GM12878 (cell line): ENCODE measurements around the gene USP34. TPM values are rescaled to one million over a fixed set of nuclear protein-coding genes. Genes with fewer than 3 reads are reported as not detected.

Experiments used
- ATAC-seq: fragments of 200-7000 bp; cut with Tn5 transposase; 3 replicates; pipeline ENCODE4 v1.9.1; 2020; ENCODE audit warnings: mild to moderate bottlenecking, moderate library complexity
- BruUV-seq: library from RNA; stranded (reverse); fragments of 400-500 nt; replicated peaks from 2 replicates; lab custom pipeline; 2021; lab: Mats Ljungman, UMichigan
- CTCF ChIA-PET: fragments of 300-600 bp; sonication (Branson Sonifier 250); formaldehyde crosslinking; extraction: SDS; loops from one replicate; lab custom pipeline; 2021; ENCODE audit warnings: inconsistent platforms; lab: Yijun Ruan, JAX
- POLR2A ChIA-PET: fragments of 350-600 bp; formaldehyde crosslinking; extraction: SDS; loops from one replicate; lab custom pipeline; 2021; ENCODE audit warnings: inconsistent platforms; lab: Charles Lee
- RAD21 ChIA-PET: fragments of 300-600 bp; sonication (Branson Sonifier 250); formaldehyde crosslinking; loops from one replicate; lab custom pipeline; 2023; ENCODE audit warnings: antibody characterized with exemption; ENCODE audit not compliant: unreplicated experiment; lab: Charles Lee
- SMC1A ChIA-PET: fragments of 300-600 bp; sonication (Branson Sonifier 250); formaldehyde crosslinking; loops from one replicate; lab custom pipeline; 2023; ENCODE audit not compliant: unreplicated experiment, uncharacterized antibody; lab: Charles Lee
- DNase-seq: peaks from one replicate; pipeline ENCODE4 v3.0.0-alpha.2; 2011; ENCODE audit warnings: low read depth, low spot score
- FAIRE-seq: peaks from 3 replicates; lab custom pipeline; 2011; peaks lifted over from hg19 to GRCh38; lab: Jason Lieb, UNC
- H2AFZ ChIP-seq: 2 replicates; pipeline ENCODE4 v1.6.0; 2011; ENCODE audit warnings: low read depth, low read length, control low read depth; ENCODE audit not compliant: control insufficient read depth
- H3K27ac ChIP-seq: 2 replicates; pipeline ENCODE4 v1.5.1; 2011; ENCODE audit warnings: control low read depth; ENCODE audit not compliant: control insufficient read depth, insufficient read depth
- H3K27me3 ChIP-seq, 2 experiments: replicated peaks in 1 of 2; 2 replicates each; pipeline versions ENCODE4 v1.6.0 to v1.6.1; 2011; ENCODE audit warnings: low read length in 1 of 2; ENCODE audit not compliant: control insufficient read depth in 2 of 2, insufficient read depth in 2 of 2
- H3K36me3 ChIP-seq, 2 experiments: 2 replicates each; pipeline ENCODE4 v1.5.1; 2011; ENCODE audit warnings: low read length in 1 of 2; ENCODE audit not compliant: control insufficient read depth in 2 of 2, insufficient read depth in 2 of 2
- H3K4me1 ChIP-seq: 2 replicates; pipeline ENCODE4 v1.6.1; 2011; ENCODE audit warnings: mild to moderate bottlenecking, low read length, moderate library complexity, mixed read lengths; ENCODE audit not compliant: control insufficient read depth, insufficient read depth
- H3K4me2 ChIP-seq: 2 replicates; pipeline ENCODE4 v1.6.0; 2011; ENCODE audit warnings: control low read depth; ENCODE audit not compliant: control insufficient read depth, insufficient read depth
- H3K4me3 ChIP-seq: fragments of 200-600 bp; sonication (generic); 2 replicates; pipeline ENCODE4 v1.5.1; 2016
- H3K79me2 ChIP-seq: 2 replicates; pipeline ENCODE4 v1.6.0; 2011; ENCODE audit warnings: low read length; ENCODE audit not compliant: control insufficient read depth, insufficient read depth
- H3K9ac ChIP-seq: 2 replicates; pipeline ENCODE4 v1.8.0; 2011; ENCODE audit warnings: low read length, control low read depth, mixed read lengths; ENCODE audit not compliant: control insufficient read depth, insufficient read depth
- H3K9me3 ChIP-seq: replicated peaks from 3 replicates; pipeline ENCODE4 v1.5.1; 2011; ENCODE audit warnings: mild to moderate bottlenecking, low read length; ENCODE audit not compliant: control insufficient read depth, insufficient read depth
- H4K20me1 ChIP-seq: 2 replicates; pipeline ENCODE4 v1.6.0; 2011; ENCODE audit not compliant: control insufficient read depth, insufficient read depth
- POLR2A ChIP-seq: IDR thresholded peaks from 2 replicates; pipeline ENCODE4 v1.6.1; 2011; ENCODE audit warnings: low read depth, mild to moderate bottlenecking, low read length
- SIX5 ChIP-seq: IDR thresholded peaks from 2 replicates; pipeline ENCODE4 v1.6.1; 2011; ENCODE audit warnings: mild to moderate bottlenecking, low read depth, low read length, moderate library complexity; ENCODE audit not compliant: severe bottlenecking
- STAT3 ChIP-seq: IDR thresholded peaks from 2 replicates; pipeline ENCODE4 v1.6.1; 2011; ENCODE audit warnings: low read depth, low read length, improper control_type of control experiment
- WGBS: methylation state at CpG from one replicate; pipeline ENCODE4 v1.1.6; 2016; ENCODE audit warnings: low lambda C conversion rate; ENCODE audit not compliant: insufficient replicate concordance, insufficient coverage; ENCODE audit errors: missing lambda C conversion rate; 5-methylcytosine and 5-hydroxymethylcytosine counted together
- in situ Hi-C: fragments of 300-500 bp; cut with MboI; formaldehyde crosslinking; loops from 9 replicates; pipeline ENCODE4 v1.14.3; 2018; ENCODE audit warnings: mixed read lengths
- intact Hi-C: fragments of 100-400 bp; cut with micrococcal nuclease; formaldehyde crosslinking; loops from one replicate; pipeline ENCODE4 v1.14.2; 2022; ENCODE audit not compliant: unreplicated experiment
- polyA plus RNA-seq, 11 experiments: library from polyadenylated mRNA; depleted of rRNA in 4 of 11; unstranded in 6 of 11; stranded (reverse) in 5 of 11; fragments of >200 nt; fragmentation: Nextera tagmentation in 4 of 11; fragmentation: Illumina TruSeq in 1 of 11; extraction: Ambion mirVana in 4 of 11; extraction: Trizol in 1 of 11; gene quantifications; 1 replicate in 1 of 11; 2 replicates in 10 of 11; pipeline versions ENCODE4 v1.2.1 to v1.2.3, GENCODE V29; 2011 to 2016; ENCODE audit warnings: inconsistent platforms in 2 of 11, missing spikeins in 2 of 11, low read depth in 1 of 11
- total RNA-seq, 4 experiments: library from RNA; depleted of rRNA in 3 of 4; stranded (reverse); fragments of >200 nt in 3 of 4; fragmentation: Illumina TruSeq in 1 of 4; extraction: Trizol in 1 of 4; gene quantifications; 2 replicates each; pipeline versions ENCODE4 v1.2.1 to v1.2.3, GENCODE V29; 2013 to 2021
- TF ChIP-seq, protein P1 (sequence below): fragments of 450-650 bp; IDR thresholded peaks from 2 replicates; pipeline ENCODE4 v1.6.1; 2018; ENCODE audit warnings: borderline replicate concordance, mild to moderate bottlenecking; ENCODE audit not compliant: partially characterized antibody

The USP34 gene
- total and polyA plus RNA-seq, 10 of the 15 experiments (the other 5 are each of a cell fraction or from before 2014, with no cell fraction given): 26.2 to 106 (median 62.1) TPM

GRCh38 chr2:61492476-61492875, 21.6 kb upstream of the USP34 start:
- TF ChIP-seq, protein P1, sequence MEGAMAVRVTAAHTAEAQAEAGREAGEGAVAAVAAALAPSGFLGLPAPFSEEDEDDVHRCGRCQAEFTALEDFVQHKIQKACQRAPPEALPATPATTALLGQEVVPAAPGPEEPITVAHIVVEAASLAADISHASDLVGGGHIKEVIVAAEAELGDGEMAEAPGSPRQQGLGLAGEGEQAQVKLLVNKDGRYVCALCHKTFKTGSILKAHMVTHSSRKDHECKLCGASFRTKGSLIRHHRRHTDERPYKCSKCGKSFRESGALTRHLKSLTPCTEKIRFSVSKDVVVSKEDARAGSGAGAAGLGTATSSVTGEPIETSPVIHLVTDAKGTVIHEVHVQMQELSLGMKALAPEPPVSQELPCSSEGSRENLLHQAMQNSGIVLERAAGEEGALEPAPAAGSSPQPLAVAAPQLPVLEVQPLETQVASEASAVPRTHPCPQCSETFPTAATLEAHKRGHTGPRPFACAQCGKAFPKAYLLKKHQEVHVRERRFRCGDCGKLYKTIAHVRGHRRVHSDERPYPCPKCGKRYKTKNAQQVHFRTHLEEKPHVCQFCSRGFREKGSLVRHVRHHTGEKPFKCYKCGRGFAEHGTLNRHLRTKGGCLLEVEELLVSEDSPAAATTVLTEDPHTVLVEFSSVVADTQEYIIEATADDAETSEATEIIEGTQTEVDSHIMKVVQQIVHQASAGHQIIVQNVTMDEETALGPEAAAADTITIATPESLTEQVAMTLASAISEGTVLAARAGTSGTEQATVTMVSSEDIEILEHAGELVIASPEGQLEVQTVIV: no peak
- TF ChIP-seq STAT3: no peak
- TF ChIP-seq SIX5: no peak
- TF ChIP-seq POLR2A: no peak
- H3K4me2 ChIP-seq: no peak overlapping the region
- no peaks in the 10 kb centered on the region for H3K4me1 ChIP-seq
- no peak overlapping the region for H2AFZ ChIP-seq
- no peaks in the 10 kb centered on the region for H3K27me3 ChIP-seq
- peaks cover 10 to 57% of the 10 kb centered on the region in 2 experiments for H3K36me3 ChIP-seq
- no peak overlapping the region for H3K4me3 ChIP-seq
- ATAC-seq: no peak
- WGBS: 95% methylated on average over 2 of the region's 2 CpGs
- POLR2A ChIA-PET: interaction anchor here (0.6 kb wide), 1 partner anchor 303 kb away, joined by 3 read pairs; no protein-coding TSS in a partner anchor
- no peaks in the 10 kb centered on the region for H3K9me3 ChIP-seq
- H3K27ac ChIP-seq: no peak overlapping the region
- RAD21 ChIA-PET: interaction anchor here (1.5 kb wide), 1 partner anchor 167 kb away, joined by 3 read pairs; no protein-coding TSS in a partner anchor
- H3K9ac ChIP-seq: no peak overlapping the region
- no peaks in the 10 kb centered on the region; the same call in 1 of the 2 replicates for H4K20me1 ChIP-seq
- CTCF ChIA-PET: interaction anchor here (0.7 to 3.1 kb wide), 3 partner anchors 12 to 485 kb away, joined by 3 to 16 read pairs (median 3); no protein-coding TSS in a partner anchor
- SMC1A ChIA-PET: interaction anchor here (1.6 to 2.6 kb wide), 3 partner anchors 15 to 71 kb away, joined by 4 to 9 read pairs (median 5); no protein-coding TSS in a partner anchor
- intact Hi-C loops (loop anchor here (10.0 kb wide), 1 partner anchor 382 kb away; no protein-coding TSS in a partner anchor), in situ Hi-C loops (no loop called here)
- no peak for FAIRE-seq
- BruUV-seq: no TSS peak
- no peak for DNase-seq
- H3K79me2 ChIP-seq: peaks cover 4% of the 10 kb centered on the region
